C4-2B (cell line): ENCODE data around the gene TEX52.

Source experiments
- CTCF ChIP-seq: fragments of 450-650 bp; conservative IDR thresholded peaks from 2 replicates; pipeline ENCODE4 v1.5.1; 2017; ENCODE audit warnings: mild to moderate bottlenecking
- ZFX ChIP-seq: fragments of 450-650 bp; IDR thresholded peaks from 2 replicates; pipeline ENCODE4 v1.6.1; 2017

GRCh38 chr12:2826721-2827515 lies 29.9 kb downstream of the TEX52 start:
- TF ChIP-seq CTCF (no peak), ZFX (no peak)
